ENCODE data around the gene WAC. TPM values are rescaled to one million over a fixed set of nuclear protein-coding genes. Genes with fewer than 3 reads are reported as not detected.

WAC gene
- total RNA-seq, 1 experiment from 2014 or later = 142 TPM

DNA sequence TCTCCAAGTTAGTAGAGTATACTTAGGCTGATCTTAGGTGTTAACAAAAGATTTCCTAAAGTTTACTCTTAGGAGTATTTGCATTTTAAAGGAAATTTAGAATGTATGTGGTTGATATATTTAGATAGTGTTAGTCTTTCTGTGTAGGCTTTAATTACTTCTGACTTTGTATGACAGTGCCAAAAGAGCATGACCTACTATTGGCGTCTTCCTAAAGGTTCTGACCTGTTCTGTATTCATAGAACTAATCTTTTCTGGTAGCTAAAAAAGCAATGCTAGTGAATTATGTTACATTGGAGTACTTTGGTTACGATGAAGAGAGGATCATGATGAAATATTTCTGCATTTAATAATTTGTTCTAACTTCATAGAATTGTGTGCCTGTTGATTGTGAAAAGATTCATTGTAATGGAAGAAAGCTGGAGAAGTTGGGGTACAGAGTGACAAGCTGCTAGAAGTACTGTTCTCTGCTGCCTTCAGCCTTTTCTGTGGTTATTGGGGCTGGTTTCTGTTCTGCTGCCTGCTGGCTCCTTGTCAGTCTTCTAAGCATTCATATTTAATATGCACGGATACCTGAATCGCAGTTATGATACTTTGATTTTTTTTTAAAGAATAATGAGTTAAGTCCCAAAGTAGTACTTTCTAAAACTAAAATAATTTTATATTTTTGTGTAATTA, 13.2 kb downstream of the WAC start:
- Histone ChIP-seq H3K4me3 (no peak overlapping the region), H3K9me3 (replicated peaks) (no peaks in the 10 kb centered on the region), H3K27me3 (no peaks in the 10 kb centered on the region), H3K4me1 (no peaks in the 10 kb centered on the region), H3K27ac (no peak overlapping the region), H3K36me3 (peaks cover 85% of the 10 kb centered on the region)
- DNase-seq = no peak

GRCh38 chr10:28548781-28549498, 16.0 kb downstream of the WAC start:
- H3K4me1 ChIP-seq = no peaks in the 10 kb centered on the region
- no peak overlapping the region for H3K27ac ChIP-seq
- no peak for DNase-seq
- H3K36me3 ChIP-seq = peaks cover 86% of the 10 kb centered on the region
- H3K4me3 ChIP-seq = no peak overlapping the region
- H3K27me3 ChIP-seq = no peaks in the 10 kb centered on the region
- H3K9me3 ChIP-seq (replicated peaks) = no peaks in the 10 kb centered on the region

DNA sequence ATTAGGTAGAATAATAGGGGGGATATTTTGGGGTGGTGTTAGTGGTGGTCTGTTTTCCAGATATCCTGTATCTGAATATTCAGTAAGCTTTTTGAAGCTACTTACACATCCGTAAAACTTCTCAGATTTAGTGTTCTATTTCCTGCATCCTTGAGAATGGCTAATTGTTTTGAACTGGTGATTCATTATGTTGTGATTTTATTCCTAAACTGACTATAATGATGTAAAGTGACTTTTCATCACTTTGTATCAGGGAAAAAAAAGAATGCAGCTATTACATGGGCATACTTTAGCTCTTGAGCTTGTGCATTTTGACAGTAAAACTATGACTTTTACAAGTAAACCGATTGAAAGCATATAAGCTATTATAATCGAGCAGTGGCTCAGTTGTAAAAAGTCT, 18.2 kb downstream of the WAC start:
- H3K4me1 ChIP-seq = no peaks in the 10 kb centered on the region
- H3K36me3 ChIP-seq = peaks cover 91% of the 10 kb centered on the region
- H3K27ac ChIP-seq = no peak overlapping the region
- H3K4me3 ChIP-seq = no peak overlapping the region
- no peaks in the 10 kb centered on the region for H3K27me3 ChIP-seq
- no peak for DNase-seq
- H3K9me3 ChIP-seq (replicated peaks) = no peaks in the 10 kb centered on the region

GRCh38 chr10:28552775-28553174, 19.9 kb downstream of the WAC start:
- no peak for DNase-seq
- Histone ChIP-seq H3K9me3 (replicated peaks) (no peaks in the 10 kb centered on the region), H3K4me1 (no peaks in the 10 kb centered on the region), H3K4me3 (no peak overlapping the region), H3K27ac (no peak overlapping the region), H3K27me3 (no peaks in the 10 kb centered on the region), H3K36me3 (peaks cover 94% of the 10 kb centered on the region)

DNA sequence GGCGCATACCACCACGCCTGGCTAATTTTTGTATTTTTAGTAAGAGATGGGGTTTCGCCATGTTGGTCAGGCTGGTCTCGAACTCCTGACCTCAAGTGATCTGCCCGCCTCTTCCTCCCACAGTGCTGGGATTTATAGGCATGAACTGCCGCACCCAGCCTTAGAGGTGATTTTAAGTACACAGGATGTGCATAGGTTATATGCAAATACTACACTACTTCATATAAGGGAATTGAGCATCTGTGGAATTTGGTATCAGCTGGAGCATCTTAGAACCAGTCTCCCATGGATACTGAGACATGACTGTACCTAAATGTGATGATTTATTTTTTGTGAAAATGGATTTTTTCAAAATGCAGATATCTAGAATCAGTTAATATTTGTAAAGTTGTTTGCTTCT, 21.1 kb downstream of the WAC start:
- DNase-seq = no peak
- Histone ChIP-seq H3K36me3 (peaks cover 93% of the 10 kb centered on the region), H3K27me3 (no peaks in the 10 kb centered on the region), H3K27ac (no peak overlapping the region), H3K4me3 (no peak overlapping the region), H3K9me3 (replicated peaks) (no peaks in the 10 kb centered on the region), H3K4me1 (no peaks in the 10 kb centered on the region)

- no peaks in the 10 kb centered on the region; the same call in 1 of the 2 replicates for H3K4me1 ChIP-seq
- H3K4me3 ChIP-seq = no peak overlapping the region
- H3K27me3 ChIP-seq = no peaks in the 10 kb centered on the region
- H3K9me3 ChIP-seq (replicated peaks) = no peaks in the 10 kb centered on the region
- DNase-seq = no peak
- H3K27ac ChIP-seq = no peak overlapping the region
- H3K36me3 ChIP-seq = peaks cover 93% of the 10 kb centered on the region
Observed at GRCh38 chr10:28554952-28555351, 22.0 kb downstream of the WAC start.

GRCh38 chr10:28555358-28555757, 22.4 kb downstream of the WAC start:
- peaks cover 94% of the 10 kb centered on the region for H3K36me3 ChIP-seq

DNA sequence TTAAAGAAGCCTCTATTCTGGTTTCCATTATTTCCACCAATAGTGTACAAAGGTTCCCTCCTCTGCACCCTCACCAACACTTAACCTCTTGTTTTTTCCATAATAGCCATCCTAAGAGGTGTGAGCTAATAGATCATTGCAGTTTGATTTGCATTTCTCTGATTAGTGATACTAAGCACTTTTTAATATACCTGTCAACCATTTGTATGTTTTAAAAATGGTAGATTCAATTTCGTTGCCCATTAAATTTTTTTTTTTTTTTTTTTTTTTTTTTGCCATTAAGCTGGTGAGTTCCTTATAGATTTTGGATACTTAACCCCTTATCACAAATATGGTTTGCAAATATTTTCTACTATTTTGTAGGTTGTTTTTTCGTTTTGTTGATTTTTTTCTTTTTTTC, 23.2 kb downstream of the WAC start:
- Histone ChIP-seq H3K4me3 (no peak overlapping the region), H3K4me1 (no peaks in the 10 kb centered on the region; the same call in 1 of the 2 replicates), H3K27me3 (no peaks in the 10 kb centered on the region), H3K27ac (no peak overlapping the region), H3K36me3 (peaks cover 94% of the 10 kb centered on the region), H3K9me3 (replicated peaks) (no peaks in the 10 kb centered on the region)
- no peak for DNase-seq

More at GRCh38 chr10:28555358-28555757, 22.4 kb downstream of the WAC start:
- Histone ChIP-seq H3K27me3 (no peaks in the 10 kb centered on the region), H3K27ac (no peak overlapping the region), H3K9me3 (replicated peaks) (no peaks in the 10 kb centered on the region), H3K4me1 (no peaks in the 10 kb centered on the region; the same call in 1 of the 2 replicates), H3K4me3 (no peak overlapping the region)
- no peak for DNase-seq

DNA sequence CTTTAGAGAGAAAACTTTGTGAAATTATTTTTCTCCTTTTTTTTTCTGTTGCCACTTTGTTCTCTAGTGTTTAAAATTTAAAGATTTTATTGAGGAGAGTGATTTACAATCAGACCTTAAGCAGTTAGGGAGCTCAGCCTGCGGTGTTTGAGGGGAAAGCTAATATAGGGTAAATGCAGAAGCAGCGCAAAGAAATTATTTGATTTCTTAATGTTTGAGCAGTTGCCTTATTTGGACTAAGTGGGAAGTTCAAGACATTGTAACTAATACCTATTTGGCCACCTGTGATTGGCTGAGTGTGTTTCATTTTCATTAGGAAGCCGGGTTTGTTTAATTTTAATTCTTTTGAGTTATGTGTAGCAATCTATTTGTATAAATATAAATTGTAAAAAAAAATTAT, 25.3 kb downstream of the WAC start:
- Histone ChIP-seq H3K9me3 (replicated peaks) (no peaks in the 10 kb centered on the region), H3K36me3 (peaks cover 97% of the 10 kb centered on the region), H3K4me3 (no peak overlapping the region), H3K4me1 (no peaks in the 10 kb centered on the region; the same call in 1 of the 2 replicates), H3K27ac (no peak overlapping the region), H3K27me3 (no peaks in the 10 kb centered on the region)
- no peak for DNase-seq

DNA sequence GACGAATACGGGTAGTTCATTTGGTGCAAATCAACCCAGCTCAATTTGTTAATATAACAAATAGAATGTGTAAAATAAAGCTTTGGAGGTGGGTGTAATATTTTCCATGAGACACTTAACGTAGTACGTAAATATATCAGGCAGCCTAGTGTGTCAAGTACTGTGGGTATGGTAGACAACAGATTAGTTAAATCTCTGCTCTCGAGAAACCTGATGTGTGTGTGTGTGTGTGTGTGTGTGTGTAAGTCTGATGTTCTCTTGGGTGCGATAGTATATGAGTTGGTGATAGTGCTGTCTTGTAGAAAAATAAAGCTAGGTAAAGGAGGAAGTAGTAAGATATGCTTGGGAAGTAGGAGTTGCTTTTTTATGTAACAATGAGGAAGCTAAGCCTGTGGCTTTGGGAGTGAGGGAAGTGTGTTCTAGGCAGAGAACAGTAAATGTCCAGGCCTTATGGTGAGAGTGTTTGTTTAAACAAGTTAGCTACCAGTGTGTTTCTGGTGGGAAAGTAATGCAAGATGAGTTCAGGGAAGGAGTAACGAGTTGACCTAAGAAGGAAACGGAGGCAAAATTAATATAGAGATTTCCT, 26.1 kb downstream of the WAC start:
- peaks cover 94% of the 10 kb centered on the region for H3K36me3 ChIP-seq

DNA sequence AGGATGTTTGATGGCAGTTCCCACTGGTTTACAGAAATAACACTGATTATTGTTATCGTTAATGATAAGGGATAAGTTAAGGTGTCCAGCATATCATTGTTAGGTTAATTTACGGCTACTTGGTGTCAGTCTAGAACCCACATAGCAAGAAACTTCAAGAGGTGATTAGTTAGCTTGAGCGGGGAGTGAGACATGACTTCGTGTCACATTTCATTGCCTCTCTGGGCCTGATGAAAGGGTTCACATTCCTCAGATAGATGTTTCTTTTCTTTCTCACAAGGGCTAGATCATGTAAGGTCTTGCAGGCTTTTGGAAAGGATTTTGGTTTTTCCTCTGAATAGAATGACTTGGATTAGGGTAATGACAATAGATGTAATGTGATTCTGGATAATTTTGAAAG, 26.7 kb downstream of the WAC start:
- Histone ChIP-seq H3K36me3 (peaks cover 94% of the 10 kb centered on the region), H3K27me3 (no peaks in the 10 kb centered on the region), H3K9me3 (replicated peaks) (no peaks in the 10 kb centered on the region)

More for the DNA sequence above, 26.1 kb downstream of the WAC start:
- H3K9me3 ChIP-seq (replicated peaks) = no peaks in the 10 kb centered on the region
- H3K27me3 ChIP-seq = no peaks in the 10 kb centered on the region
- no peak overlapping the region for H3K4me3 ChIP-seq
- no peaks in the 10 kb centered on the region; the same call in 1 of the 2 replicates for H3K4me1 ChIP-seq
- no peak for DNase-seq
- H3K27ac ChIP-seq = no peak overlapping the region

GRCh38 chr10:28560617-28561016, 27.7 kb downstream of the WAC start:
- peaks cover 94% of the 10 kb centered on the region for H3K36me3 ChIP-seq

More for the DNA sequence above, 26.7 kb downstream of the WAC start:
- no peak overlapping the region for H3K27ac ChIP-seq
- no peak overlapping the region for H3K4me3 ChIP-seq
- DNase-seq = no peak
- H3K4me1 ChIP-seq = no peaks in the 10 kb centered on the region; the same call in 1 of the 2 replicates

DNA sequence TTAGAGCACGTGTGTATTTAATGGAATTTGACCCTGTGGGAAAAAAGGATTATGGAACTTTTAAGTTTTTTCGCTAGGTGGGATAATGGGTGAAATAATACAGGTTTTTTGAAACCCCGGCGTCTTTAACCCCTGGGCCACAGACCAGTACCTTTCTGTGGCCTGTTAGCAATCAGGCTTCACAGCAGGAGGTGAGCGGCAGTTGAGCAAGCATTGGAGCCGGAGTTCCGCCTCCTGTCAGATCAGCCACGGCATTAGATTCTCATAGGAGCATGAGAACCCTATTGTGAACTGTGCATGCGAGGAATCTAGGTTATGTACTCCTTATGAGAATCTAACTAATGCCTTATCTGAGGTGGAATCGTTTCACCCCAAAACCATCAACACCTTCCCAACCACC, 28.6 kb downstream of the WAC start:
- peaks cover 90% of the 10 kb centered on the region for H3K36me3 ChIP-seq
- no peak overlapping the region for H3K4me3 ChIP-seq
- H3K9me3 ChIP-seq (replicated peaks) = no peaks in the 10 kb centered on the region
- no peaks in the 10 kb centered on the region; the same call in 1 of the 2 replicates for H3K4me1 ChIP-seq
- no peak for DNase-seq
- H3K27me3 ChIP-seq = no peaks in the 10 kb centered on the region
- no peak overlapping the region for H3K27ac ChIP-seq

More at GRCh38 chr10:28560617-28561016, 27.7 kb downstream of the WAC start:
- no peak for DNase-seq
- no peaks in the 10 kb centered on the region; the same call in 1 of the 2 replicates for H3K4me1 ChIP-seq
- no peak overlapping the region for H3K27ac ChIP-seq
- no peaks in the 10 kb centered on the region for H3K9me3 ChIP-seq (replicated peaks)
- H3K4me3 ChIP-seq = no peak overlapping the region
- no peaks in the 10 kb centered on the region for H3K27me3 ChIP-seq

DNA sequence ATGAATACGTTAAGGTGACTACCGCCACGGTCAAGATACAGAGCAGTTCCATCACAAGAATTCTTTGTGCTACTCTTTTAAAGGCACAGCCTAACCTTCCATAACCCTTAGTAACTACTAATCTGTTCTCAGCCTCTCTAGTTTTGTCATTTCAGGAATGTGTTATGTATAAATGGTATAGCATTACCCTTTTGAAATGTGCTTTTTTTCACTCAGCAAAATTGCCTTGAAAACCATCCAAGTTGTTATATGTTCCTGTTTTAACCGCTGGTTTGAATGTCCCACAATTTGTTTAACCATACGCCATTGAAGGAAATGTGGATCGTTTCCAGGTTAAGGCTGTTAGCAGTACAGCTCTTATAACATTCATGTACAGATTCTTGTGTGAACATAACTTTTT, 32.0 kb downstream of the WAC start:
- Histone ChIP-seq H3K4me3 (no peak overlapping the region), H3K27me3 (no peaks in the 10 kb centered on the region), H3K9me3 (replicated peaks) (no peaks in the 10 kb centered on the region), H3K36me3 (peaks cover 78% of the 10 kb centered on the region), H3K4me1 (peaks cover 3% of the 10 kb centered on the region; the same call in 1 of the 2 replicates), H3K27ac (no peak overlapping the region)
- DNase-seq = no peak

GRCh38 chr10:28566458-28567015, 33.6 kb downstream of the WAC start:
- Histone ChIP-seq H3K27me3 (no peaks in the 10 kb centered on the region), H3K4me3 (no peak overlapping the region), H3K27ac (no peak overlapping the region), H3K4me1 (peaks cover 6% of the 10 kb centered on the region; the same call in 1 of the 2 replicates), H3K9me3 (replicated peaks) (no peaks in the 10 kb centered on the region), H3K36me3 (peaks cover 74% of the 10 kb centered on the region)
- no peak for DNase-seq

All from SJCRH30 (cell line).